HG02588 (cell line): ENCODE measurements around the gene GABRB1.

Experiments used
- ATAC-seq: cut with Tn5 transposase; IDR thresholded peaks from one replicate; pipeline ENCODE4 v1.9.1; 2021; ENCODE audit warnings: mild to moderate bottlenecking, moderate library complexity; ENCODE audit not compliant: unreplicated experiment

The GABRB1 gene

GRCh38 chr4:47463235-47463956 lies 432.0 kb downstream of the GABRB1 start, which contains the start of gene COMMD8:
Gene COMMD8 (minus strand): TSS chr4:47463702. CDS start chr4:47463651, 51 bp downstream.
- peak; percentile 92 for ATAC-seq

GRCh38 chr4:47465004-47465403 lies 433.6 kb downstream of the GABRB1 start:
- ATAC-seq: no peak

GRCh38 chr4:47466056-47466785 lies 434.9 kb downstream of the GABRB1 start:
- no peak for ATAC-seq

- ATAC-seq: no peak
Observed at GRCh38 chr4:47468706-47469365, 437.5 kb downstream of the GABRB1 start.

GRCh38 chr4:47469951-47470350 lies 438.6 kb downstream of the GABRB1 start:
- no peak for ATAC-seq

- ATAC-seq: no peak
Observed at GRCh38 chr4:47471064-47471463, 439.7 kb downstream of the GABRB1 start.

GRCh38 chr4:47471591-47471990 lies 440.2 kb downstream of the GABRB1 start:
- no peak for ATAC-seq

GRCh38 chr4:47473141-47473750 lies 441.9 kb downstream of the GABRB1 start:
- ATAC-seq: no peak

- ATAC-seq: no peak
Observed at GRCh38 chr4:47474799-47475198, 443.4 kb downstream of the GABRB1 start.

GRCh38 chr4:47475411-47475810 lies 444.0 kb downstream of the GABRB1 start:
- ATAC-seq: no peak
